SH-SY5Y (cell line): ENCODE measurements around the gene RNF123.

ENCODE experiments used
- GATA2 ChIP-seq: IDR thresholded peaks from 2 replicates; pipeline ENCODE4 v1.6.1; 2011; ENCODE audit warnings: mild to moderate bottlenecking, low read depth, low read length
- GATA3 ChIP-seq: IDR thresholded peaks from 2 replicates; pipeline ENCODE4 v1.6.1; 2011; ENCODE audit warnings: low read depth, mild to moderate bottlenecking, low read length, moderate library complexity

- TF ChIP-seq GATA3 (no peak), GATA2 (no peak)
These were observed 80.6 kb downstream of the RNF123 start for GRCh38 chr3:49769926-49770325.
